ENCODE results near the gene TMX4. TPM values are rescaled to one million over a fixed set of nuclear protein-coding genes. Genes with fewer than 3 reads are reported as not detected.

TMX4 gene
- total and polyA plus RNA-seq, 12 donors = 26.7 to 169 (median 115) TPM

DNA sequence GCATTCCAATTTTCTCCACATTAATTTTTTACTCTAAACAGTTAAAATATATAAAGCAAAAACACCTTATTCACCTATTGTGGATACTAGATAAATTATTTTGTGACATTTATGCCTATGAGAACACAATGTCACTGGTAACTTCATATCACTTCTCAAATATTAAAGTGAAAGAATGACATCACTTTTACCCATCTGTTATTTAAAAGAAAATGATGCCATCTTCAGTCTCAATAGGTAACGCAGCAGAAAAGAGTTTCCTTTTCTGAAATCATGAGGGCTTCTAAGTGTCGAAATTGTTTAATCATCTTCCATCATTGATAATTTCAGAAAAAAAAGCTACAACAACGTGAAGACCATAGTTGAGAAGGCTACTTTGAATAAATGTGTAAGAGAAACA lies 82.2 kb downstream of the TMX4 start:
- 86 to 91% methylated on average over 3 of the region's 3 CpGs for WGBS, 2 donors
- Histone ChIP-seq H3K27ac (no peak overlapping the region), H3K36me3 (no peaks in the 10 kb centered on the region), H3K4me1 (no peaks in the 10 kb centered on the region), H3K27me3 (no peaks in the 10 kb centered on the region), H3K4me3 (no peak overlapping the region), H3K9me3 (no peaks in the 10 kb centered on the region)
- intact Hi-C loops (cut with DNase I) = loop anchor here in 9 of 10 donors (2.0 to 10.0 kb wide), 4 partner anchors 450 to 787 kb away; no protein-coding TSS in a partner anchor
- ATAC-seq = no peak
- no peak for DNase-seq
- TF ChIP-seq, protein P1, sequence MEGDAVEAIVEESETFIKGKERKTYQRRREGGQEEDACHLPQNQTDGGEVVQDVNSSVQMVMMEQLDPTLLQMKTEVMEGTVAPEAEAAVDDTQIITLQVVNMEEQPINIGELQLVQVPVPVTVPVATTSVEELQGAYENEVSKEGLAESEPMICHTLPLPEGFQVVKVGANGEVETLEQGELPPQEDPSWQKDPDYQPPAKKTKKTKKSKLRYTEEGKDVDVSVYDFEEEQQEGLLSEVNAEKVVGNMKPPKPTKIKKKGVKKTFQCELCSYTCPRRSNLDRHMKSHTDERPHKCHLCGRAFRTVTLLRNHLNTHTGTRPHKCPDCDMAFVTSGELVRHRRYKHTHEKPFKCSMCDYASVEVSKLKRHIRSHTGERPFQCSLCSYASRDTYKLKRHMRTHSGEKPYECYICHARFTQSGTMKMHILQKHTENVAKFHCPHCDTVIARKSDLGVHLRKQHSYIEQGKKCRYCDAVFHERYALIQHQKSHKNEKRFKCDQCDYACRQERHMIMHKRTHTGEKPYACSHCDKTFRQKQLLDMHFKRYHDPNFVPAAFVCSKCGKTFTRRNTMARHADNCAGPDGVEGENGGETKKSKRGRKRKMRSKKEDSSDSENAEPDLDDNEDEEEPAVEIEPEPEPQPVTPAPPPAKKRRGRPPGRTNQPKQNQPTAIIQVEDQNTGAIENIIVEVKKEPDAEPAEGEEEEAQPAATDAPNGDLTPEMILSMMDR (IDR thresholded peaks at IDR 0.05) = no peak

DNA sequence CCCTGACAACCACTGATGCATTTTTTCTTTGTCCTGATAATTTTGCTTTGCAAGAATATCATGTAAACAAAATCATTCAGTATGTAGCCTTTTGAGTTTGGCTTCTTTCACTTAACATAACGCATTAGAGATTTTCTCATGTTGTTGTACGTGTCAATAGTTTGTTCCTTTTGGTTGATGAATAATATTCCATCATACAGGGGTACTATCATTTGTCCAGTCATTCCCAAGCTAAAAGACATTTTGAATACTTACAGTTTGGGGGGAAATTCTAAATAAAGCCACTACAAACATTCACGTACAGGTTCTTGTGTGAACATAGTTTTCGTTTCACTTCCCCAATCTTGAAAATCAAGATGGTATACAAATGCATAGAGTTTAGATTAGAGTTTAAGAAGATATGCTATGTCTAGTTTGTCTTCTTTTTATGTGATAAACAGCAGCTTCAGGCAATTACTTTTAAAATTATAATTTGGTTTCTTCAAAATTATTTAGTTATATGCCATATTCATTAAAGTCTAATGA lies 84.5 kb downstream of the TMX4 start:
- ATAC-seq (no peak), DNase-seq (no peak)
- no peaks in the 10 kb centered on the region for H3K27me3 ChIP-seq
- WGBS, 2 donors = 86 to 88% methylated on average over 4 of the region's 4 CpGs
- no peak overlapping the region for H3K4me3 ChIP-seq
- no peaks in the 10 kb centered on the region for H3K4me1 ChIP-seq
- no peaks in the 10 kb centered on the region for H3K9me3 ChIP-seq
- TF ChIP-seq, protein P1 (IDR thresholded peaks at IDR 0.05) = no peak
- intact Hi-C loops (cut with DNase I) = loop anchor here in 8 of 10 donors (5.0 to 10.0 kb wide), 3 partner anchors 452 to 790 kb away; no protein-coding TSS in a partner anchor
- no peak overlapping the region for H3K27ac ChIP-seq
- no peaks in the 10 kb centered on the region for H3K36me3 ChIP-seq

DNA sequence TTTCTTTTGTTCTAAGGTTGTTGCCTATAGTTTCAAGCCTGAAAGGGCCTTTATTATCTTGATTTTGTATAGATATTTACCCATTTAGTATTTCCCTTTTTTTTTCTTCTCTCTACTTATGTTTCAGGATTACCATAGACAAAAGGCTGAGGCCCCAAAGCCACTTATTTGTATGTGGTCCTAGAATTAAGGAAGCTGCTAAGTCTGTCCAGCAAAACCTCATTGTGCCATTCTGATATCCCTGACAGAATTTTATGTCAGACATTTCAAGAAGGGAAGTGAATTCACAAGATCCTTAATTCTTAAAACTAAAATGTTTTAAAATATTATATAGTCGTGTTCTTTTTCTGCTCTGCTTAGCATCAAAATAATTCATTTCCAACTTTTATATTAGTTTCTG lies 86.2 kb downstream of the TMX4 start:
- ATAC-seq (no peak), DNase-seq (no peak)
- no peaks in the 10 kb centered on the region for H3K27me3 ChIP-seq
- no peak overlapping the region for H3K4me3 ChIP-seq
- H3K4me1 ChIP-seq = no peaks in the 10 kb centered on the region
- H3K36me3 ChIP-seq = no peaks in the 10 kb centered on the region
- TF ChIP-seq, protein P1 (IDR thresholded peaks at IDR 0.05) = no peak
- 83 to 86% methylated on average over 1 of the region's 1 CpG for WGBS, 2 donors
- H3K27ac ChIP-seq = no peak overlapping the region
- intact Hi-C loops (cut with DNase I) = loop anchor here in 2 of 10 donors (10.0 kb wide), 1 partner anchor 791 kb away; no protein-coding TSS in a partner anchor
- H3K9me3 ChIP-seq = no peaks in the 10 kb centered on the region

DNA sequence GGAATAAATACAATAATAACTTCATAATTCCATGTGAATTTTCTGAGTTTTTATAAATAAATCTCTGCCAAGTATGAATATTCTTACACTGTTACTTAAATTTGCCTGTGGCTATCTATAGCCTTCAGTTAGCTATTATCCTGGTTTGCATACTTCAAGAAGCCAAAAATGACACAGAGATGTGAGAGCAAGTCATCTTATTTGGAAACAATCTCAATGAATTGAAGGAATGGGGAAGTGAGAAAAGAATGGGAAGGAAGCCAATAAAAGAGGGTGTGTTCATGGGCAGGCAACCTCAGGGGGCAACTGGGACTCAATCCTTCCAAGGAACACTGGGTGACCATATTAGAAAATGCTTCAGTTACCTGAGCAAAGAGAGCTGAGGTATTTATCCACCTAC lies 89.2 kb downstream of the TMX4 start:
- DNase-seq = no peak
- Histone ChIP-seq H3K9me3 (no peaks in the 10 kb centered on the region), H3K4me1 (peaks cover 0 to 4% (median 0%) of the 10 kb centered on the region in 9 donors), H3K4me3 (no peak overlapping the region), H3K36me3 (no peaks in the 10 kb centered on the region), H3K27me3 (no peaks in the 10 kb centered on the region), H3K27ac (no peak overlapping the region)
- TF ChIP-seq, protein P1 (IDR thresholded peaks at IDR 0.05) = no peak
- intact Hi-C loops (cut with DNase I) = loop anchor here in 2 of 10 donors (10.0 kb wide), 1 partner anchor 794 kb away; no protein-coding TSS in a partner anchor
- ATAC-seq = no peak

Other genes starting within 250 kb of the TMX4 start
- not detected for gene HAO1, start 79.3 kb downstream of the TMX4 start, total RNA-seq
- gene HAO1, start 79.3 kb downstream of the TMX4 start, polyA plus RNA-seq = not detected
- 10 to 100 TPM in 1 of 10 donors, 1 to 10 TPM in 9; 3.6 to 12.7 (median 7.5) TPM for gene PLCB1, start 112.5 kb upstream of the TMX4 start, total RNA-seq
- gene PLCB1, start 112.5 kb upstream of the TMX4 start, polyA plus RNA-seq = 1 to 10 TPM; 2.2 to 4.6 TPM